NOMO-1 (cell line): ENCODE measurements around the gene CLMP.

Source experiments
- DNase-seq, 2 experiments: peaks; one replicate each; lab custom pipeline; 2025; ENCODE audit not compliant: unreplicated experiment in 2 of 2; lab: John Stamatoyannopoulos, UW

CLMP gene

DNA sequence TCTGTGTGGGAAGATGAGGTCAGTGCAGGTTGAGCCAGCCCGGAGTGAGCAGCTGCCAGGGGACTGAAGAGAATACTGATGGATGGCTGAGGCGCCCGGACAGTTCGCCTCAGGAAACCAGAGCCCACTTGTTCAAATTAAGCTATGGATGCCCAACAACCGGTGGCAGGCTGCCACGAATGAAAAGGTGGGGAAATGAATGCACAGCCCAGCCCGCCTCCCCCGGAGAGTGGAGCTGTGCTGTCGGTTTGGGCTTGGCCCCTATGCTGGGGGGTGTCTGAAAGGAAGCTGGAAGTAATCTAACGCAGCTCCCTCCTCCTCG lies 155.0 kb downstream of the CLMP start:
- no peak for DNase-seq

DNA sequence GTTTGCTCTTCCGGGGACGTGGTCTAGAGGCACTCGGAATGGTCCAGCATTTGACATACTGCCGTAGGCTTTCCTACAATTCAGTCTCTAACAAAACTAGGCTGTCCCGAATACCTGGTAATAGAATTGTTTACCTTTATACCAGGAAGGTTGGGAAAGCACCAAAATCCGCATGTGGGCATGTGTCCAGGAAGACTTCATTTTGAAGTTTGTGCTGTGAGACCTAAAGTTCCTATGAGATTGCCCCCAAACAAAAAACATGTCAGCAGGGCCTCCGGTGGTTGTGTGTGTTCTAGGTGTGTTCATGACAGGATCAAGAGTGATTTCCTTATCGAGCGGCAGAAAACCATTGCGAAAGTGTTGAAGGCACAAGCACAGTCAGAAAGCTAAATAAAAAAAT lies 159.2 kb downstream of the CLMP start:
- DNase-seq = no peak

DNA sequence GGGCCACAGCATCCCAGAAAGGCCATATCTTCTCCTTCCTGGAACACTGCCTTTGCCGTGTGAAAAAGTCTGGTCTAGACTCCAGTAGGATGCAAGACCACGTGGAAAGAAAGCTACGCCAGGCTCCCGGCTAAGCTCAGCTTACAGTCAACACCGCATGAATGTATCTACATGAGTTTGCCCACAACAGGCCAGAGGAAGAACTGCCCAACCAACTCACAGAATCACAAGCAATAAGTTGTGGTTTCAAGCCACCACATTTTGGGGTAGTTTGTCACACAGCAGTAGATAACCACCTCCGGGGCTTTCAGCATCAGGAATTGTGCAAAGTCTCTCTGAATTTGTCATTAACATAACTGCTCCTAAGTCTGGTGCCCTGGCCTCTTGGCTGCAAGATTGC lies 160.5 kb downstream of the CLMP start:
- peak; percentile 72 to 73 for DNase-seq

DNA sequence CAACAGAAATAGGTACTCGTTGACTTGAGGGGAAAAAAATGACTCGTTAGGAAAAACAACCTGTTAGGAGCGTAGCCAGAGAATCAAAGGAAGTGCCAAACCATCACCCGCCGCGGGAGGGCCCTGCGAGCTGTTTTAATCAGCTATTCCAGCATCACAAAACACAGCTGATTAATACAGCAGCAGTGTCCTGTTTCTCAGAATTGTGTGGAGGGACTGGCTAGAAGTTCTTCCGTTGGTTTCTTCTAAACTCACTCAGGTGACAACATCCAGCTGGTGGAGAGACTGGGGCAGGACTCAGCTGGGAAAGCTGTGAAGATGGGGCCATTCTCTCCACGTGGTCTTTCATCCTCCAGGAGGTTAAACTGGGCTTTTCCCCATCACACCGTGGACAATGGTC lies 161.2 kb downstream of the CLMP start:
- DNase-seq = no peak

DNA sequence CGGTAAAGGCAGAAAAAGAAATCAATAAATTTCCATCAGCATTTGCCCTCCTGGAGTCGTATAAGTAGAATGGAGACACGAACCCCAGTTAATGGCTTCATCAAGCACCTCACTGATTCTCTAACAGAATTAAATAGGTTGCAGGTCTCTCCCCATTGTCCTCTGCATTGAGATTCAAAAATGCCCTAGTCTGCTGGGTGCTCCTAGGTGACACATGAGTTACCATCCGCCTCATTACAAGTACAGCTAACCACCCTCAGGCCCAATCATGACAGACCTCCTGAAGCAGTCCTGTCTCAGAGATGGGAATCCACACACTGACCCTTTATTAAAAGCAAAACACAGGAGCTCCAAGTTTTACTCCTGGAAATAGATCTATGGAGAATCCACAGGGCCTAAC lies 164.5 kb downstream of the CLMP start:
- no peak for DNase-seq

DNA sequence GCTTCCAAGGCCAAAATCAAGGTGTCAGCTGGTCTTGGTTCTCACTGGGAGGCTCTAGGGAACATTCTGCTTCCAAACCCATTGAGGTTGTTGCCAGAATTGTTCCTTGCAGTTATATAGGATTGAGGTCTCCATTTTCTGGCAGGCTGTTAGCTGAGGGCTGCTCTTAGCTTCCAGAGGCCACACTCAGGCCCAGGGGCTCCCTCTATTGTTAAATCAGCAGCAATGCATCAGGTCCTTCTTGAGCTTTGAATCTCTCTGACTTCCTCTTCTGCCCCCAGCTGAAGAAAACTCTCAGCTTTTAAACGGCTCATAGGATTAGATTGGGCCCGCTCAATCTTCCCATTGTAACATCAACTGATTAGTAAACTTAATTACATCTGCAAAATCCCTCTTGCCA lies 174.1 kb downstream of the CLMP start:
- peak; percentile 69 to 81 for DNase-seq
